Endothelial cell of umbilical vein (primary cell): ENCODE data around the gene INHBB. TPM values are rescaled to one million over a fixed set of nuclear protein-coding genes. Genes with fewer than 3 reads are reported as not detected.

Experiments
- BruUV-seq: library from RNA; stranded (reverse); fragments of 400-500 nt; replicated peaks from 2 replicates; lab custom pipeline; 2021; lab: Mats Ljungman, UMichigan
- CTCF ChIA-PET: fragments of 300-600, 350-600 bp; sonication (Branson Sonifier 250); formaldehyde crosslinking; loops from one replicate; lab custom pipeline; 2021; ENCODE audit warnings: antibody characterized with exemption, inconsistent platforms; lab: Charles Lee
- POLR2A ChIA-PET: fragments of 300-600, 350-600 bp; sonication (Branson Sonifier 250); formaldehyde crosslinking; loops from one replicate; lab custom pipeline; 2021; ENCODE audit warnings: antibody characterized with exemption, inconsistent platforms; lab: Charles Lee
- DNase-seq: peaks from one replicate; pipeline ENCODE4 v3.0.0-alpha.2; 2011; ENCODE audit warnings: low read depth, low spot score
- FAIRE-seq: peaks from 2 replicates; lab custom pipeline; 2011; peaks lifted over from hg19 to GRCh38; lab: Jason Lieb, UNC
- H2AFZ ChIP-seq: 2 replicates; pipeline ENCODE4 v1.6.0; 2012; ENCODE audit warnings: low read depth, low read length, control low read depth, inconsistent platforms
- H3K27ac ChIP-seq: 2 replicates; pipeline ENCODE4 v1.5.1; 2011; ENCODE audit warnings: low read depth, mild to moderate bottlenecking, control low read depth, low read length, moderate library complexity; ENCODE audit not compliant: insufficient read depth
- H3K27me3 ChIP-seq, 2 experiments: 2 replicates each; pipeline versions ENCODE4 v1.6.0 to v1.6.1; 2011; ENCODE audit warnings: low read length in 2 of 2, mixed read lengths in 1 of 2; ENCODE audit not compliant: control insufficient read depth in 2 of 2, insufficient read depth in 2 of 2
- H3K36me3 ChIP-seq, 2 experiments: 2 replicates in 1 of 2; 3 replicates in 1 of 2; pipeline ENCODE4 v1.5.1; 2011; ENCODE audit warnings: low read length in 2 of 2, mild to moderate bottlenecking in 1 of 2, moderate library complexity in 1 of 2; ENCODE audit not compliant: control insufficient read depth in 2 of 2, insufficient read depth in 2 of 2; ENCODE audit errors: extremely low read depth in 1 of 2
- H3K4me1 ChIP-seq: 3 replicates; pipeline ENCODE4 v1.5.1; 2011; ENCODE audit warnings: mild to moderate bottlenecking, low read length; ENCODE audit not compliant: control insufficient read depth, insufficient read depth; ENCODE audit errors: extremely low read depth
- H3K4me2 ChIP-seq: 2 replicates; pipeline ENCODE4 v1.6.1; 2011; ENCODE audit warnings: low read length, control low read depth, mixed read lengths; ENCODE audit not compliant: insufficient read depth
- H3K4me3 ChIP-seq, 3 experiments: fragments of 200-600 bp in 1 of 3; sonication (generic), shearing (Covaris generic) in 1 of 3; replicated peaks in 1 of 3; 2 replicates each; pipeline ENCODE4 v1.5.1; 2011 to 2016; ENCODE audit warnings: control low read depth in 3 of 3, low read length in 3 of 3, mild to moderate bottlenecking in 2 of 3, inconsistent platforms in 1 of 3, low read depth in 1 of 3, moderate library complexity in 1 of 3; ENCODE audit not compliant: insufficient read depth in 1 of 3
- H3K79me2 ChIP-seq: 2 replicates; pipeline ENCODE4 v1.6.0; 2012; ENCODE audit warnings: low read length, inconsistent platforms; ENCODE audit not compliant: control insufficient read depth, insufficient read depth
- H3K9ac ChIP-seq: replicated peaks from 2 replicates; pipeline ENCODE3; 2011; ENCODE audit warnings: low read length, control low read depth; ENCODE audit not compliant: insufficient read depth; ENCODE audit errors: extremely low read depth
- H3K9me1 ChIP-seq: replicated peaks from 3 replicates; pipeline ENCODE4 v1.6.0; 2011; ENCODE audit warnings: mild to moderate bottlenecking, low read length; ENCODE audit not compliant: control insufficient read depth, insufficient read depth; ENCODE audit errors: extremely low read depth
- H3K9me3 ChIP-seq: replicated peaks from 2 replicates; pipeline ENCODE4 v1.5.1; 2012; ENCODE audit warnings: low read length, inconsistent platforms; ENCODE audit not compliant: control insufficient read depth, insufficient read depth
- H4K20me1 ChIP-seq: replicated peaks from 2 replicates; pipeline ENCODE3; 2011; ENCODE audit warnings: mild to moderate bottlenecking, low read length; ENCODE audit not compliant: control insufficient read depth, insufficient read depth; ENCODE audit errors: extremely low read depth
- CTCF ChIP-seq, 2 donors: IDR thresholded peaks; 1 replicate in 1 of 2; 2 replicates in 1 of 2; pipeline ENCODE4 v1.5.1; 2011; ENCODE audit warnings: low read length in 2 of 2, mild to moderate bottlenecking in 2 of 2, moderate library complexity in 2 of 2, control low read depth in 1 of 2, inconsistent platforms in 1 of 2, low read depth in 1 of 2; ENCODE audit not compliant: insufficient read depth in 1 of 2; ENCODE audit errors: extremely low read depth in 1 of 2
- EZH2 ChIP-seq: IDR thresholded peaks from 2 replicates; pipeline ENCODE4 v1.6.1; 2012; ENCODE audit warnings: borderline replicate concordance, low read depth, mild to moderate bottlenecking, moderate library complexity, low read length, inconsistent platforms; ENCODE audit not compliant: severe bottlenecking
- FOS ChIP-seq: IDR thresholded peaks from 2 replicates; pipeline ENCODE4 v1.6.1; 2011; ENCODE audit warnings: mild to moderate bottlenecking, low read length, moderate library complexity, borderline replicate concordance; ENCODE audit not compliant: insufficient read depth
- GATA2 ChIP-seq: IDR thresholded peaks from 2 replicates; pipeline ENCODE4 v1.7.0; 2011; ENCODE audit warnings: low read depth, mild to moderate bottlenecking, moderate library complexity, mixed read lengths, low read length; ENCODE audit not compliant: insufficient read length, insufficient read depth
- JUN ChIP-seq: IDR thresholded peaks from 2 replicates; pipeline ENCODE4 v1.6.1; 2011; ENCODE audit warnings: borderline replicate concordance, low read depth; ENCODE audit not compliant: insufficient read length, insufficient read depth
- MAX ChIP-seq: IDR thresholded peaks from 2 replicates; pipeline ENCODE4 v1.6.1; 2011; ENCODE audit not compliant: insufficient read depth, insufficient read length
- MYC ChIP-seq: IDR thresholded peaks from one replicate; pipeline ENCODE4 v1.6.1; 2011; ENCODE audit warnings: mild to moderate bottlenecking, low read depth, low read length
- POLR2A ChIP-seq: IDR thresholded peaks from 2 replicates; pipeline ENCODE4 v1.6.1; 2012; ENCODE audit warnings: low read depth, mild to moderate bottlenecking, control low read depth, low read length
- POLR2AphosphoS5 ChIP-seq: IDR thresholded peaks from 2 replicates; pipeline ENCODE4 v1.6.1; 2012; ENCODE audit warnings: low read depth, mild to moderate bottlenecking, control low read depth, low read length, moderate library complexity; ENCODE audit not compliant: insufficient read depth
- dilution Hi-C: fragments of 300-500 bp; cut with MboI; formaldehyde crosslinking; loops from one replicate; pipeline ENCODE4 v1.15.0; 2019; ENCODE audit warnings: low sequenced_read_pairs; ENCODE audit not compliant: extremely low pct_ligation_motif_present
- intact Hi-C: fragments of 100-400 bp; cut with micrococcal nuclease; formaldehyde crosslinking; loops from one replicate; pipeline ENCODE4 v1.10.0; 2022
- polyA plus RNA-seq, 4 experiments: library from polyadenylated mRNA; depleted of rRNA in 3 of 4; stranded (reverse) in 3 of 4; unstranded in 1 of 4; fragments of >200 nt; gene quantifications; 2 replicates each; pipeline versions ENCODE4 v1.2.1 to v1.2.3, GENCODE V29; 2011 to 2012; ENCODE audit warnings: missing spikeins in 1 of 4
- total RNA-seq: library from RNA; stranded (reverse); gene quantifications from 2 replicates; pipeline ENCODE4 v1.2.3, GENCODE V29; 2021

The INHBB gene
- total and polyA plus RNA-seq, 2 donors (not counting 3 experiments of a cell fraction or from before 2014, with no cell fraction given), result 0.11 to 1.8 TPM

GRCh38 chr2:120321721-120322284 is 24.1 kb upstream of the INHBB start:
- Histone ChIP-seq H4K20me1 (no peaks in the 10 kb centered on the region), H3K27ac (no peak overlapping the region), H3K4me1 (peaks cover 6% of the 10 kb centered on the region), H3K9me3 (no peaks in the 10 kb centered on the region), H3K9ac (no peak overlapping the region), H3K27me3 (peaks cover 6 to 11% of the 10 kb centered on the region in 2 experiments), H3K9me1 (no peaks in the 10 kb centered on the region), H3K36me3 (no peaks in the 10 kb centered on the region), H2AFZ (no peak overlapping the region), H3K4me3 (no peak overlapping the region), H3K79me2 (no peaks in the 10 kb centered on the region), H3K4me2 (no peak overlapping the region)
- DNase-seq (no peak), FAIRE-seq (no peak)
- ChIA-PET POLR2A (no interaction called here), CTCF (no interaction called here)
- dilution Hi-C loops (no loop called here), intact Hi-C loops (no loop called here)
- TF ChIP-seq JUN (no peak), CTCF (IDR thresholded peaks at IDR 0.05; ENCODE audit: extremely low read depth in 1 of 2, insufficient read depth in 1 of 2, low read depth in 1 of 2, low read length in 2 of 2) (no peak), POLR2AphosphoS5 (no peak), EZH2 (no peak), MYC (no peak), MAX (no peak), FOS (no peak), GATA2 (no peak), POLR2A (no peak)
- BruUV-seq, result no TSS peak
